GM19099 (cell line): ENCODE measurements around the gene VEZF1.
A peak's percentile ranks its signal among the peaks of the same experiment; 100 is the strongest.

Source experiments
- POLR2A ChIP-seq: IDR thresholded peaks from 3 replicates; pipeline ENCODE4 v1.6.1; 2011; ENCODE audit warnings: low read depth; ENCODE audit not compliant: insufficient read length; ENCODE audit errors: extremely low read depth

The VEZF1 gene

DNA sequence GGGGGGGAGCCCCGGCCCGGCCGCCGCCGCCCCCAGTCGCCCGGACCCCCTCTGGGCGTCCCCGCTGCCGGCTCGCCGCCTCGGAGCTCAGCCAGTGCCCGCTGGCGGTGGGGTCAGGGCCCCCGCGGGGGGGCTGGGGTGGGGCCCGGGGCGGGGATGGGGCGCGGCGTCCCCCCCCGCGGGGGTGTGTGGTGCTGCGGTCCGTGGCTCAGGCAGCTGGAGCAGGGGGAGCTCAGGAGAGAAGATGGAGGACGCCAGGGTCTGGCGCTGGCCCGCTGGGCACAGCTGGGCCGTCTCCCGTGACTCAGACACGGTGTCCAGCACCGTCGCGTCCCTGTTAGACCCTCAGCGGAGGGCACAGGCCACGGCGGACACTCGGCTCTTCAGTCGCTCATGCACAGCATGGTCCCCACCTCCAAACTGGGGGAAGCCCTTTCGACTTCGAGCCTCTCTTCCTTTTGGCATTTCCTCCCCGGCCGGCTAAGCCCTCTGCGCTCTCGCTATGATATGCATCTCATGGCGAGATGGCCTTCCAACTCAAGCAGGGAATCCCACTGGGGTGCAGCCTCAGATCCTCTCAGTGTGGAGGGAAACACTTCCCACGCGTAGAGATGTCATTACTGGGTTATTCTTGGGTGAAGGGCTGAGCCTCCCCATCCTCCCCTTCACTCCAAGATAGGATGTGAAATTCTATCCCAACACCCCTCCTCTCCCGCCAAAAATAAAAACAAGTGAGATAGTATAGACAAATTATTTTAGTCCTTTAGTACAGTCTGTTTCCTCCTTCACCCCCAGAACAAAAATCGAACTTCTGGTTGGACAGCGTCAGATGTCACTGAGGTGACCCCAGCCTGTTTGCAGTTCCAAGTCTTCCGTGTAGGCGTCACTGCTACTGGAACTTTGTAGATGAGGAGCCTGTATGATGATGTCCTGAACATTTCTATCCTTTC lies 522 bp upstream of the VEZF1 start:
- peak; percentile 76 for TF ChIP-seq POLR2A

DNA sequence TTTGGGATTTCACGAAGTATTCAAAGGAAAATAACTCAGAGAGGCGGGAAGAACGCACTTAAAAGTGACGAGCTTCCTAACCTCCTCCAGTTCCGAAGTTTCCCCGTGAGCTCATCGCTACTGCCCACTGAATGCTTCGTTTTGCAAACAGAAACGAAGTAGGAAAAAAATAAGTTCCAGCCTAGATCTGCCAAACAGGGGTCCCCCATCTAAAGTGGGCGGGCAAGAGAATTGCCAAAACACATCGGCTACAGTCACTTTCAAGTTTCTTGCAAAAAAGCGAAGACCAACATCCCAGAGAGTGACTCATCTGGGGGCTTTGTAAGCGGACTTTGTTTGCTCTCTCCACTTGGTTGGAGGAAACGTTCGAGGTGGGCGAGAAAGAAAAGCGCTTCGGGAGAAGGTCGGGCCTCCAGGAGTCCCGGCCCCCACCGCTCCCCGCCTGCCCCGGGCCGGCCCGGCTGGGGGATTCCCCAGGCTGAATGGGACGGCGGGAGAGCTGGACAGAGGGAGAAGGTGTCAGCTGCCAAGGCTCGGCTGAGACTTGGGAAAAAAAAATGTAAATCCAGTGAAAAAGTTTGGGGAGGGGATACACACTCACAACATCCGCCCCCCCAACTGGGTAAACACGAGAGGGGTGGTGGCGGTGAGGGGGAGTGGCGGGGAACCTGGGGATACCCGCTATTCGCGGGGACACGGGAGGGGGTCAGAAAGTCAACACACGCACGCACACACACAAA lies 1.0 kb downstream of the VEZF1 start:
- no peak for TF ChIP-seq POLR2A

DNA sequence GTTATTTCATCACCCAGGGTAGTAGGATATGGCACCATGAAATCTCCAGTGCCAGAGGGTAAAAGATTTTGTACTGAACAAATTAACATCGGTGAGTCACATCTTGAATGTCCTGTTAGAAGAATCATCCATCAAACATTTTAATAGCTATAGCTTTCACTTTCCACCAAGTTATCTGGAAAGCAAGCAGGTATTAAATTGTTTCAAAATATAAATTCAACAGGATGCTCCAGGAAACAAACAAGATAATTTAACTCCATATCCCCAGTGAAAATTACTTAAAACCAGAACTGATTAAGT lies 2.4 kb downstream of the VEZF1 start:
- no peak for TF ChIP-seq POLR2A

DNA sequence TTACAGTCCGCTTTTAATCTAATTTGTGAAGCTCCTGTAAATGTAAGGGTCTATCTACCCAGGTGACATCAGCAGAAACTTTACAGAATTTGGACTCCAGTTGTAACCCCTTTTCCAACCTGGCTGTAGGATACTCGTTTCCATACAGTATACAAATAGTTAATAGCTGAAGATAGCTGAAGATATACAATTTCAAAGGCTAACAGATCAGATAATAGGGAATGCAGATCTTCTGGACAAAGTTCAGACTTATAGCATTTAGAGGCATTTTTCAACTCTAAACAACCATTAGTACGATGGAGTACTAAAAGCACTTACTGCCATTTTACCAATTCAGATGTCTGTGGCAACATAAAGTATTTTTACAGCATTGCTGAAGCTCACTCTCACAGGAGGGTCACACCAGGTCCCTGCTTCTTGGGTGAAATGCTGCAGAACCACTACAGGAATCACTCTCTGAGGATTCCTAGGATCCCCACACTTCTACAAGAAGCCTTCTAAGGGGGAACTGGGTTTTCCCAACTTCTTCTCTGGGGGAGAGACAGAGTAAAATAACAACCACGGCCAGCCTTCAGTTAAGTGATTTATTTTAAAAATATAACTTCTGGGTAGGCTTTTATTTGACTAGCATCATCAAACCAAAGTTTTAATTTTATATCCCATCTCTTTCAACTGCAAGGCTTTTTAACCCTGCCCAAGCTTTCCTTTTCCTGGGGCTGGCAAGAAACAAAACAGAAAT lies 2.9 kb downstream of the VEZF1 start:
- TF ChIP-seq POLR2A = no peak

DNA sequence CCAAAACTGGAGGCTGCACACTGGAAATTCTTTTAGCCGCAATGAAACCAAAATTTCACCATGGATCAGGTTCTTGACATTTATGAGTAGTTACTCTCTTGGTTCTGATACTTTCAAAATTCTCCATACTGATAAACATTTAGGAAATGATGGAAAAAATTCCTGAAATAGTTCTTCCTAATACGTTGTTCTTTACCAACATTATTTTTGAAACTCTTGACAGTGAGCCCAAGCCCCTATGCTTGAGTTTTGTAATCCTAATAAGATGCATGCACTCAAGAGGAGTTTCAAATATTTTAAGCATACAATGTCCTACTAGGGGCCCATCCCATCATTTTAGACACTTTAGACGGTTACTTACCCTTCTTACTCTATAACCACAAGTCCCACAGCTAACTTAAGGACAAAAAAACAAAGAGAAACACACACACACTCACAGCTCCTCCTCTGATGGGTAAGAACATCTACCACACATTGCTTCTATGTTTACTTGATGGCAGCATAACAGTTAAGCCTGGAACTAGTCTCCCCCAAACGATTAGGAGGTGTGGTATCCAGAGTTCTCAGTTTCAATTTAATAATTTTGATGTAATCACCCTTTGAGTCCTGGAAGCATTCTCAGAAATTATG lies 3.7 kb downstream of the VEZF1 start:
- no peak for TF ChIP-seq POLR2A

DNA sequence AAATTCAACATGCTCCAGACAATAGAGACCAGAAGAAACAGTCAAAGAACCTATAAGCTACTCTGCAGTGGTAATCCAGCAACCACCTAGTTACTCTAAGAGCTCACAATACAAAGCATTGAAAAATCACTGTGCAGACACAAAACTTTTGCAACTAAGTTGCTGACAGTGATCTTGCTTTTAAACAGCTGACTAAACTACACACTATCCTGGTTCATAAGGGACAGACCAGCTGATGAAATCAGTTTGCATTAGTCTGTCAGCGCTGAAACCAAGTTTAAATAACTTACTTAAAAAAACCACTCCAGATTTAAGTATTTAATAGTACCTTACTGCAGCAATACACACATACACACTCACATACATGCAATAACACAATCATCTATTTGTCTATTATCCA lies 4.6 kb downstream of the VEZF1 start:
- no peak for TF ChIP-seq POLR2A

DNA sequence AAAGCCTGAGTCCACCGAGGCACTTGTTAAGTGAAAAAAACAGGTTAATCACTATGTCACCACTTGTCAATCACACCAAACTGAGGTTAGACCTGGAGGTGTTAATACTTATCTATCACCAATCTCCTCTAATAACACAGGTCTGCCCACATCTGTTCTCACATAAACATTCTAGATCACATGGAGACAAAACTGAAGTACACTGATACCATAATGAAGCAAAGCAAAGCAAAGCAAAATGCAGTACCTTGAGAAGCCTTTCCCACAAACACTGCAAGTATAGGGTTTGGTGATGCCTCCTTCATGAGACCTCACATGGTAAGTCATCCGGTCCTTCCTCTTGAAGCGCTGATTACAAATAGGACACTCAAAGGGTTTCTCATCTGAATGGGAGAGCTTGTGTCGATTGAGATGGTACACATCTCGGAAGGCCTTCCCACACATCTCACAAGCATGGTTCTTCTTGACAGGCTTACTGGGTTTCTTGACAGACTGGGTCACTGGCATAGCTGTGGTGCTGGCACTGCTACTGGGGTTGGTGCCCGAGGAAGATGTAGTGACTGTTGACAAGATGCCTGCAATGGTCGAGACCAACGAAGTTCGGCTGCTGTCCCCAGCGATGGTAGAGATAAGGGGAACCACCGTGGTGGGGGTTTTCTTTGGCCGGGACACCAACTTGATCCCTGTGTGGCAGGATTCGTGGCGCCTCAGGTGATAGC lies 5.4 kb downstream of the VEZF1 start:
- no peak for TF ChIP-seq POLR2A

DNA sequence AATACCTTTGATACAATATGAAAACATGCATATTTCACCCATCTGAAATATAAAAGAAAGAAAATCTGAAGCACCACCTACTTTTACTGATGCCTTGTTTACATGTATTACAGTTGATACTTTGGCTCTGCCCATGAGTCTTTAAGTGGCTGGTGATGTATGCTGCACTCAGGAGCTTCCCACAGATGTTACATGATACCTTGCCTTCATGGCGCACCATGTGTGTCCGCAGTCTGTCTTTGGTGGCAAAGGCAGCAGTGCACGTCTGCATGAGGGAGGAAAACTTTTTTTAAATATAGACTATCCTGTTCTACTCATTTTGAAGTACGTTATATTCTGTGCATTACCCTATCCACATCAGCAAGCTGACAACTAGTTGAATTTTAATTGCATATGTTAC lies 7.5 kb downstream of the VEZF1 start:
- no peak for TF ChIP-seq POLR2A

DNA sequence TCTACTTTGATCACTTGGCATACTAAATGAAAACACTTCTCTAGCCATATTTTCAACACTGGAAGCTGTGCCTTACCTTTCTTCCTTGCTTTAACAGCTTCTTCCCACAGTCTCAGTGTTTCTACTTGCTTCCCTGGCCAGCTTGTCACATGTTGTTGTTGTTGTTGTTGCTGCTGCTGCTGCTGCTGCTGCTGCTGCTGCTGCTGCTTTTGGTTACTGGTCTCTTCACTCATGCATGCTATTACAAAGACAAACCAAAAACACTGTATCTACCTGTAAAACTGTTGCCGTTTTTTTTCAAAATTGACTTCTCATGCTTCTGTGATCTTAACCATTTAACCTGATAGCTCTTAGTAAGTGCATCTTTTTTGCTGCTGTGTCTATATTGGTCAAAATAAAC lies 9.0 kb downstream of the VEZF1 start:
- TF ChIP-seq POLR2A = no peak

DNA sequence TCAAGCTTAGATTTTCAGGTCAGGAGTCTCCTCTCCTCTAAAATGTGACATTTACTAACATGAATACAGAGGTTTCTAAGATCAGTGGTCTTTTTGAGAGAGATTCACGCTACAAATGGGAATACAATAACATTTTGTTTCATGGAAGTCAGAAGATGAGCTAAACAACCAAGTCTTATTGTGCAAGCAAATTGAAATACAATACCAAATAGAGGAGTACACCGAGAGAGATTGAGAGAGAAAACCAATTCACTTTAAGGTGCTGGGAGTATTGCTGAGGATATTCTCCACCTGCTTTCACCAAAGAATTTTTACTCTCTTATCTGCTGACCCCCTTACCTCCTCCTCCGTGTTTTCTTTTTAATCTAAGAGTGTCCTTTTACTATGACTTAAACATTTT lies 11.5 kb downstream of the VEZF1 start:
- TF ChIP-seq POLR2A = no peak

DNA sequence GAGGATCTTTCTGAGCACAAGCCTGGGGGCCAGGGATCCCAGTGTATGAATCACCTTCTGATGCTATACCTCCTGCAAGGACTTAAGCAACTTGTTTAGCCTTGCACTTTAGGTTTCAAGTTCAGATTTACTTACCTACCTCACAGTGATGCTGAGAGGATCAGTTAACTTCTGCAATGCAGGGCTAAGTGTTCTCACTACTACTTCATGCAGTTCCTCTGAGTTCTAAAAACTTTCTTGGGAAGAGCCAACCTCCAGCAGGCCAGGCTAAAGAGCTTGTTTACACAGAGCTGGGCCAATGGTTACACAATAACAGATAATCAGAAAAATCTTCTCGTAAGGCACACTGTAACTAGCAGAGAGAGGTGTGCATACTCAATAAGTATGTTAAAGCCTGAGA lies 13.0 kb downstream of the VEZF1 start:
- TF ChIP-seq POLR2A = no peak

DNA sequence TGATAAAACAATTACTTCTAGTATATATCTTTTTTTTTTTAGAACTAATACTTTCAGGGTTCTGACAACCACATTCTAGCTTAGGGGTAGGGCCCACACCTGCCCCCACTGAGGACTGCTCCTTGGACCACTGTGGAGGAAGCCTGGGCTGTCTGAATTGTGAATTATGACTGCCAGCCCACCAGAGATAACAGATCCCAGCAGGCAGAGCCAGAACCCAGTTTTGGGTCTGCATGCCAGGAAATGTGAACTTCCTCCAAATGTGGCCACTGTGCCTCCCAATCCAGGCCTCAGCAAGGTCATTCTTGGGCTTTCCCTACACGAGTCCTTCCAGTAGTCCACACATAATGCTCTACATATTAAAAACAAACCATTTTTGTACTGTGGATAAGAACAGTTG lies 15.9 kb downstream of the VEZF1 start:
- TF ChIP-seq POLR2A = no peak

DNA sequence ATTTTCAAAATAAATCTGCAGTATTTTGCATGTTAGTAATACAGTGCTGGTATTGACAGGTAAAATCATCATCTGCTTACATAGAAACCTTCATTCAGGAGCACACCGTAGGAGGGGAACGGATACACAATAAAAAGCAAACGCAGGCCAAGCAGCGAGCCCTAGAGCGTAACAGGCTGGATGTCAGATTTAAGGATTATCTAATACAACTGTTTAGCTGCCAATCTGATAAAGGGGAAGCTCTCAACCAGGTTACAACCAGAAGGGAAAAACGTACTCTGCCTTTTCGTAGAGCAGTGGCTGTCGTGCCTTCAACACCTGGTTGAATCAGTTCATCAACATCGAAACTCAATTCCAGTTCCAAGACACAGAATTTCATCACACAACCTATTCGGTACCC lies 16.5 kb downstream of the VEZF1 start:
- no peak for TF ChIP-seq POLR2A

DNA sequence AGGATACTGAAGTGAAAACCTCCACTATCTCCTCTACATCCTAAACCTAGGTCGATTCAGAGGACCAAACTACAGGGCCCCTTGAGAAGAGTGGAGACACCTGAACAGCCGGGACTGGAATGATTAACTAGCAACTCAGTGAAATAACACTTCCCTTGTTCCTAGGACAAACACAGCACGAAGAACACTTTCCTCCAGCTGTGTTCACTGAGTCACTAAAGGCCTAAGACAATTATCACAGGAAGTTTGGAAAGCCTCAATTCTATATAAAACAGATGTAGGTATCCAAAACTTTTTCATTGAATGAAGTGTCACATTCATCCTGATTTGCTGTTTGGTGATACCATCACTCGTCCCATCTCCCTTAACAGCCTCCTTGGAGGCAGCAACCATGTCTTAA lies 17.3 kb downstream of the VEZF1 start:
- no peak for TF ChIP-seq POLR2A
